Measurements from ENCODE around the gene OR51I2. TPM values are rescaled to one million over a fixed set of nuclear protein-coding genes. Genes with fewer than 3 reads are reported as not detected.

OR51I2 gene
- total RNA-seq, 2 experiments from 2014 or later = not detected

DNA sequence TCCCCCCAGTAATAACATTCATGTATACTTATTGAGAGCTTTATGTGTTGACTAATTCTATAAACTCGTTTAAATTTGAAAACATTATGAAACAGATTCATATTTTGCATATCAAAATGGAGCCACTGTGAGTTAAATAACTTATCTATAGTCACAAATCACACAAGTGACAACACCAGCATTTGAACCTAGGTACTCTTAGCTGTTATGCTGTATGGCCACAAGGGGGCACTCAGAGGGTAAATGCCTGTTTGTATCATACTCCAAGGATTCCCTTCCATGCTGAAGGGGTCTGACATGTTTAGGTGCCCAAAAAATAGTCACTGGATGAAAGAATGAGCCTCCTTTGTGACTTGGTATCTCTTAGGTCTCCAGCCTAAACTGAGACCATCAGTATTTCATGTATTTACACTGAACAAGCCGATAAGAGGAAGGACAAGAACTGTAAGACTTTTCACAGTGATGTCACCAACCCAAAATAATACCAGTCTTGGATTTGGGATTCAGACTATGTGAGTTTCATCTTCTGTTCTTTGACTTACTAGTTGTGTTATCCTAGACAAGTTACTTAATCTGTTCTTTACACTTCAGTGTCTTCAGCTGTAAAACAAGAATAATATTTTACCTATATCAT is 27.2 kb downstream of the OR51I2 start:
- peaks cover 1% of the 10 kb centered on the region for H3K9me3 Mint-ChIP-seq (ENCODE audit: low read depth)
- intact Hi-C loops (cut with DNase I, micrococcal nuclease) = loop anchor here (1.0 to 5.0 kb wide), 6 partner anchors 77 to 877 kb away; partner anchors contain the start of genes OR52N2 (in 2 of the 2) and OR52E5 (in 1 of the 2)
- no peaks in the 10 kb centered on the region for H3K4me1 Mint-ChIP-seq
- no peaks in the 10 kb centered on the region for H3K36me3 Mint-ChIP-seq (ENCODE audit: low read depth)
- ATAC-seq = peak; percentile 53
- H3K4me3 Mint-ChIP-seq = no peak overlapping the region
- DNase-seq = peak; percentile 59
- CTCF ChIA-PET = interaction anchor here (0.7 to 2.3 kb wide), 12 partner anchors 10 to 877 kb away, joined by 3 to 17 read pairs (median 3); no protein-coding TSS in a partner anchor
- no peak overlapping the region for H3K27ac Mint-ChIP-seq
- POLR2A ChIA-PET = no interaction called here
- H3K27me3 Mint-ChIP-seq = peaks cover 16% of the 10 kb centered on the region

DNA sequence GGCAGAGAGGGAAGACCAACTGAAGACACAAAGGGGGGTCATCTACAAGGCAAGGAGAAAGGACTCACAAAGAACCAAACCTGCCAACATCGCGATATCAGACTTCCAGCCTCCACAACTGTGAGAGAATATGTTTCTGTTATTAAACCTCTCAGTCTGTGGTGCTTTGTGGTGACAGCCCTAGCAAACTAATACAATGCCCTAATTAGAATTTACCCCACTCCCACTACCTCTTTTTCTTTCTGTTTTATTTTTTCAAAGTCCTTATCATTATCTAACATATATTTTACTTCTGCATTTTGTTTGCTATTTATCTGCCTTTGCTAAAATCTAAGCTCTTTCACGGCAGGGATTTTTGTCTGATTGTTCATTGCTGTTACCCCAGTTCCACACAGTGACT is 36.9 kb downstream of the OR51I2 start:
- CTCF ChIA-PET = interaction anchor here (0.9 kb wide), 1 partner anchor 10 kb away, joined by 3 read pairs; no protein-coding TSS in a partner anchor

DNA sequence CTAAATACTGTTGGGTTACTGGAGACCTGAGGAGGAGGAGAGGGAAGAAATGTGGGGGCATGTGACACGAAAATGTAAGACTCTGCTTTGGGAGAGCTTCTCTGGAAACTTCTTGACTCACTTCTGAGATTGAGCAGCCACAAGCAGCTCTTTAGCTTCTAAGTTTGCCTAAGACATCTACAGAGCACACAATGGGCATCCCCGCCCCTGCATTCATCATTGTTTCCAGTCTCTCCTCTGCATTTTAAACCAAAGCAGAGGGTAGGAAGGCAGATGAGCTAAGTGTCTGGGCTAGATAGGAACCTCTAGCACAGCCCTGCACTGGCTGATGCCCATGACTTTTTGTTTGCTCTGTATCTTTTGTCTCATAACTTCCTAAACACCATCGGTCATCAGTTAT is 37.3 kb downstream of the OR51I2 start:
- Mint-ChIP-seq H3K27me3 (no peaks in the 10 kb centered on the region), H3K27ac (no peak overlapping the region), H3K4me1 (peaks cover 2% of the 10 kb centered on the region), H3K4me3 (no peak overlapping the region), H3K9me3 (ENCODE audit: low read depth) (no peaks in the 10 kb centered on the region), H3K36me3 (ENCODE audit: low read depth) (no peaks in the 10 kb centered on the region)
- peak; percentile 52 for DNase-seq
- intact Hi-C loops (cut with DNase I, micrococcal nuclease) = no loop called here
- POLR2A ChIA-PET = interaction anchor here (0.6 kb wide), 1 partner anchor 256 kb away, joined by 3 read pairs; no protein-coding TSS in a partner anchor
- ATAC-seq = peak; percentile 88
- CTCF ChIA-PET = interaction anchor here (0.9 kb wide), 1 partner anchor 10 kb away, joined by 3 read pairs; no protein-coding TSS in a partner anchor

More for the DNA sequence above, 36.9 kb downstream of the OR51I2 start:
- intact Hi-C loops (cut with DNase I, micrococcal nuclease) = no loop called here
- no peak for DNase-seq
- Mint-ChIP-seq H3K27ac (no peak overlapping the region), H3K9me3 (ENCODE audit: low read depth) (no peaks in the 10 kb centered on the region), H3K4me3 (no peak overlapping the region), H3K4me1 (peaks cover 2% of the 10 kb centered on the region), H3K27me3 (no peaks in the 10 kb centered on the region), H3K36me3 (ENCODE audit: low read depth) (no peaks in the 10 kb centered on the region)
- POLR2A ChIA-PET = no interaction called here
- no peak for ATAC-seq

DNA sequence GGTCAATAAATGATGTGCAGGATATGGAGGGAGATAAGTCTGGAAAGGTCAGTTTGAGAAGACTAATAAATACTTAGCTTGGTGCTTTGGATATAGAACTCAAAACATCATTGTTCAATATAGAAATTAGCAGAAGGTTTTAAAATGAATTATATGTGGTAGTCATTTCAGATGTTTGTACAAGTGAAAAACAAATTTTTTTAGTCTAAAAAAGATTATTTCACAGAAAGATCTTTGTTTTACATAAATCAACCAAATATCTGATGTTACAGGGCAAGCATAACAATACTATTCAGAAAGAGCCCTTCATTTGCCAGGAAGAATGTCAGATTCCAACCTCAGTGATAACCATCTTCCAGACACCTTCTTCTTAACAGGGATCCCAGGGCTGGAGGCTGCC is 39.3 kb downstream of the OR51I2 start, which contains the start of gene OR52D1:
Gene OR52D1 (plus strand): TSS at position 301 of the 400 bp plus-strand sequence. CDS start 22 bp downstream, at position 323.
- Mint-ChIP-seq H3K4me3 (no peak within 1 kb of the TSS), H3K36me3 (ENCODE audit: low read depth) (no peaks in the 10 kb centered on the region), H3K27ac (no peak within 1 kb of the TSS), H3K4me1 (peaks cover 2% of the 10 kb centered on the region), H3K27me3 (no peaks in the 10 kb centered on the region), H3K9me3 (ENCODE audit: low read depth) (no peaks in the 10 kb centered on the region)
- POLR2A ChIA-PET = no interaction called here
- DNase-seq = no peak
- ATAC-seq = no peak
- intact Hi-C loops (cut with DNase I, micrococcal nuclease) = no loop called here
- CTCF ChIA-PET = no interaction called here

DNA sequence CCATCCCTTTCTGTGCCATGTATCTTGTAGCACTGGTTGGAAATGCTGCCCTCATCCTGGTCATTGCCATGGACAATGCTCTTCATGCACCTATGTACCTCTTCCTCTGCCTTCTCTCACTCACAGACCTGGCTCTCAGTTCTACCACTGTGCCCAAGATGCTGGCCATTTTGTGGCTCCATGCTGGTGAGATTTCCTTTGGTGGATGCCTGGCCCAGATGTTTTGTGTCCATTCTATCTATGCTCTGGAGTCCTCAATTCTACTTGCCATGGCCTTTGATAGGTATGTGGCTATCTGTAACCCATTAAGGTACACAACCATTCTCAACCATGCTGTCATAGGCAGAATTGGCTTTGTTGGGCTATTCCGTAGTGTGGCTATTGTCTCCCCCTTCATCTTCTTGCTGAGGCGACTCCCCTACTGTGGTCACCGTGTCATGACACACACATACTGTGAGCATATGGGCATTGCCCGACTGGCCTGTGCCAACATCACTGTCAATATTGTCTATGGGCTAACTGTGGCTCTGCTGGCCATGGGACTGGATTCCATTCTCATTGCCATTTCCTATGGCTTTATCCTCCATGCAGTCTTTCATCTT is 39.8 kb downstream of the OR51I2 start:
- H3K36me3 Mint-ChIP-seq (ENCODE audit: low read depth) = no peaks in the 10 kb centered on the region
- no peak for DNase-seq
- no peak overlapping the region for H3K27ac Mint-ChIP-seq
- H3K4me3 Mint-ChIP-seq = no peak overlapping the region
- no peaks in the 10 kb centered on the region for H3K9me3 Mint-ChIP-seq (ENCODE audit: low read depth)
- CTCF ChIA-PET = no interaction called here
- H3K4me1 Mint-ChIP-seq = peaks cover 2% of the 10 kb centered on the region
- H3K27me3 Mint-ChIP-seq = no peaks in the 10 kb centered on the region
- intact Hi-C loops (cut with DNase I, micrococcal nuclease) = no loop called here
- POLR2A ChIA-PET = no interaction called here
- ATAC-seq = no peak

DNA sequence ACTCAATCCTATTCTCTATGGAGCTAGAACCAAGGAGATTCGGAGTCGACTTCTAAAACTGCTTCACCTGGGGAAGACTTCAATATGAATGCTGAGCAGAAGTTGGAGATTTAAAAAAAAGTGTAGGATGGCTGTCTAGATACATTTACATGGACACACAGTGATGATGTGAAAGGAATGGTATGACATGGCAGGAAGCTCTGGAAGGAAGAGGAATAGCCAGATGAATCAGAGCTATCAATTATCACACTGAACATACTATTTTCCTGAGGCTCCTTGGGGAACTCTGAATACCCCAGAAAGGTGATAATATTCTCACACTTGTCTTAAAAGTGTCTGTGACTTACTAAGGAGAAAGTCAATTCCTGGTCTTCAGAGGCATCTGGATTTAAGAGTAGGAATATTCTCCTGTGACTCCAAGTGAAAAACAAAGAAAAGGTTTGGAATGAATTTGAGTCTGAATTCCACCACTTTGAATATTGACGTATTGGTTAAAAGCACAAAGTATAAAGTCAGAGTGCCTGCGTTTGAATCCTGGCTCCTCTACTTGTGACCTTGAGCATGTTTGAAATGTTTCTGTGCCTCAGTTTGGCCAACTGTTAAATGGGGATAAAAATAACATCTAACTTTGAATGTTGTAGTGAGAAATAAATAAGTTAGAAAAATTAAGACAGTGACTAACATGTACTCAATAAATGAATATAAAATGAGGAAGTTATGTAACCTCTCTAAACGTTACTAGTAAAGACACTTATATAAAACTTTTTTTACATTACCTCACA is 40.6 kb downstream of the OR51I2 start:
- intact Hi-C loops (cut with DNase I, micrococcal nuclease) = no loop called here
- Mint-ChIP-seq H3K36me3 (ENCODE audit: low read depth) (no peaks in the 10 kb centered on the region), H3K9me3 (ENCODE audit: low read depth) (no peaks in the 10 kb centered on the region), H3K4me1 (peaks cover 2% of the 10 kb centered on the region), H3K4me3 (no peak overlapping the region), H3K27me3 (no peaks in the 10 kb centered on the region), H3K27ac (no peak overlapping the region)
- DNase-seq (no peak), ATAC-seq (no peak)
- CTCF ChIA-PET = no interaction called here
- POLR2A ChIA-PET = no interaction called here

DNA sequence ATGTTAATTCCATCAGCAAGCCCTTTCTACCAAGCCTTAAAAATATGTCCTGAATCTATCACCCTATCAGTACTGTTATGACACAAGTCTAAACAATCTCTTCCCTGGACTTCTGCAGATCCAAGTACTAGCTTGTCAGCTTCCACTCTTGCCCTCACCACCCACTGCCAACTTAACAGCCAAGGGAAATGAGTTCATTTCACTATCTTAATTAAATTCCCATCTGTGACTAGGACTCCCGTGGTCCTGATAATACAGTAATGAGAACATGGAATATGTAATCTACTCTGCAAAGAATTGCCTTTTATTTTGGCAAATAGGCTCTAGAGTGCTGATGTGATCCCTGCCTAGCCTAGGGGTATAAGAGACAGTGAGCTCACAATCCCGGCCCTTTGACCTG is 50.5 kb downstream of the OR51I2 start:
- no peak overlapping the region for H3K27ac Mint-ChIP-seq
- POLR2A ChIA-PET = no interaction called here
- peaks cover 4% of the 10 kb centered on the region for H3K27me3 Mint-ChIP-seq
- H3K4me3 Mint-ChIP-seq = no peak overlapping the region
- ATAC-seq = no peak
- no peaks in the 10 kb centered on the region for H3K9me3 Mint-ChIP-seq (ENCODE audit: low read depth)
- no peak for DNase-seq
- no peaks in the 10 kb centered on the region for H3K36me3 Mint-ChIP-seq (ENCODE audit: low read depth)
- intact Hi-C loops (cut with DNase I, micrococcal nuclease) = no loop called here
- no peaks in the 10 kb centered on the region for H3K4me1 Mint-ChIP-seq
- CTCF ChIA-PET = interaction anchor here (1.4 kb wide), 1 partner anchor 24 kb away, joined by 3 read pairs; no protein-coding TSS in a partner anchor

DNA sequence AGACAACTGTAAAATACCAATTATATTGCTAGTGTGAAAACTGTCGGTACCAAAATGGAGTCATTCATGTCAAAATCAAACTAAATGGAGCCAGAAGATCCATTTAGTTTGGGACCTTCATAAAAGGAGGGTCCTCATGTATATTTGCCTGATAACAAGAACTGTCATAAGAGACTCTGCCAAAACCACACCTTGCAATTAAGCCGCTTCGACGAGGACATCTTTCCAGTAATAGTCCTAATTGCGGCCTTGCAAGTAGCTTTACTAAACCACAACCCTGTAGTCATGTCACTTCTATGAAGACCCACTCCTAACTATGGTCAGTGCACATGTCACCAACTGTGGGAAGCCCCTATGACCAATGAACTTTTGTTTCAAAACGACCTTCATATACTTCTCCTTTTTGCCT is 51.3 kb downstream of the OR51I2 start:
- Mint-ChIP-seq H3K9me3 (ENCODE audit: low read depth) (no peaks in the 10 kb centered on the region), H3K36me3 (ENCODE audit: low read depth) (no peaks in the 10 kb centered on the region), H3K27ac (no peak overlapping the region), H3K4me3 (no peak overlapping the region), H3K27me3 (peaks cover 4% of the 10 kb centered on the region), H3K4me1 (no peaks in the 10 kb centered on the region)
- ATAC-seq (no peak), DNase-seq (no peak)
- ChIA-PET POLR2A (no interaction called here), CTCF (interaction anchor here (1.4 kb wide), 1 partner anchor 25 kb away, joined by 3 read pairs; no protein-coding TSS in a partner anchor)
- intact Hi-C loops (cut with DNase I, micrococcal nuclease) = no loop called here

DNA sequence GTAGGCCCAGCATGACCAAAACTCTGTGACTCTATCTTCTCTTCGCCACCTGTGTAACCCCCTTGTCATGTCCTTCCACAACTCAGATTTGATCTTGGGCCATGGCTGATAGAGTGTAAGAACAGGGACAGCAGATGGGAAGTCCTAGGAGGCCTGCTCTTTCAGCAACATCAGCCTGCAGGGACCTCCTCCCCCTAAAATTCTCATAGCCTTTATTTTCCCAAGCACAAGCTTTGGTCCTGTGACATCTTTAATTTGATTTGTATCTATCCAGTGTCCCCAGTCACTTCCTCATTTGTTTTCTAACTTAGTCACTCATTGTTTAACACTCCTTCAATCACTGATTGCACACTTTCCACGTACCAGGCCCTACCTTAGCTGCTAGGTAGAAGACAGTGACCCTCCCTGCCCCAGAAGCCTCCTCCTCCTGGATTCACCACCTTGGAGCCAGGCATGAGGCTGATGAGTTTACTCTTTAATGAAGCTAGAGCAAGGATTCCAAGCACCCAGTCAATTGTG is 55.3 kb downstream of the OR51I2 start:
- Mint-ChIP-seq H3K9me3 (ENCODE audit: low read depth) (no peaks in the 10 kb centered on the region), H3K4me1 (no peaks in the 10 kb centered on the region), H3K27me3 (peaks cover 11% of the 10 kb centered on the region), H3K27ac (no peak overlapping the region), H3K4me3 (no peak overlapping the region), H3K36me3 (ENCODE audit: low read depth) (no peaks in the 10 kb centered on the region)
- ATAC-seq (no peak), DNase-seq (no peak)
- POLR2A ChIA-PET = interaction anchor here (0.6 kb wide), 1 partner anchor 332 kb away, joined by 3 read pairs; no protein-coding TSS in a partner anchor
- intact Hi-C loops (cut with DNase I, micrococcal nuclease) = no loop called here
- CTCF ChIA-PET = interaction anchor here (1.1 to 1.2 kb wide), 2 partner anchors 8 to 18 kb away, joined by 3 read pairs; no protein-coding TSS in a partner anchor

DNA sequence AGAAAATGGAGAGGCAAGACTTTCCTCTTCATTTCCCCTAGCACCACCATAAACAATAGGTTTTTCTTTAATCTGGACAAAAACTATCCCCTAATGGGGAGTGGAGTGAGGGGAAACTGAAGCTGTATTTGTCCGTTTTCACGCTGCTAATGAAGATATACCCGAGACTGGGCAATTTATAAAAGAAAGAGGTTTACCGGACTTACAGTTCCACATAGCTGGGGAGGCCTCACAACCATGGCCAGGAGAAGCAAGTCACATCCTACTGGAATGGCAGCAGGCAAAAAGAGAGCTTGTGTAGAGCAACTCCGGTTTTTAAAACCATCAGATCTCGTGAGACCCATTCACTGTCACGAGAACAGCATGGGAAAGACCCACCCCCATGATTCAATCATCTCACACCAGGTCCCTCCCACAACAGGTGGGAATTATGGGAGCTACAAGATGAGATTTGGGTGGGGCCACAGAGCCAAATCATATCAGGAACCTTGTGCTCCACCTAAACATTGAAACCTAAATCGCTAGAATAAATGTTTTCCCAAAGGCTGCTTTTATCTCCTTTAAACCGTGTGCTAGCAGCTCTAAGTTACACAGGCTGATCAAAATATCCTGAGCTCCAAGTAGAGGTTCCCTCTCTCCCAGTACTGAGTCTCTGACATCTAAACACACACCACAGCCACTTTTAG is 56.4 kb downstream of the OR51I2 start:
- intact Hi-C loops (cut with DNase I, micrococcal nuclease) = no loop called here
- no peaks in the 10 kb centered on the region for H3K4me1 Mint-ChIP-seq
- H3K9me3 Mint-ChIP-seq (ENCODE audit: low read depth) = no peaks in the 10 kb centered on the region
- no peak overlapping the region for H3K4me3 Mint-ChIP-seq
- no peaks in the 10 kb centered on the region for H3K36me3 Mint-ChIP-seq (ENCODE audit: low read depth)
- ATAC-seq (no peak), DNase-seq (no peak)
- H3K27ac Mint-ChIP-seq = no peak overlapping the region
- POLR2A ChIA-PET = interaction anchor here (0.6 kb wide), 1 partner anchor 1877 kb away, joined by 3 read pairs; no protein-coding TSS in a partner anchor
- H3K27me3 Mint-ChIP-seq = peaks cover 12% of the 10 kb centered on the region
- CTCF ChIA-PET = no interaction called here

All from activated CD4-positive, alpha-beta T cell treated with anti-CD3 and anti-CD28 coated beads for 36 hours (primary cell).